T47D (cell line): ENCODE measurements around the gene C1orf21.

Experiments used
- DNase-seq, 2 experiments: peaks; one replicate each; pipeline versions ENCODE4 v3.0.0 to v3.0.0-alpha.2; 2011 to 2012; ENCODE audit warnings: low read depth in 1 of 2, low spot score in 1 of 2
- JUND ChIP-seq: IDR thresholded peaks from 2 replicates; pipeline ENCODE4 v1.6.1; 2012; ENCODE audit warnings: low read depth
- in situ Hi-C: cut with HindIII; loops from 2 replicates; pipeline ENCODE4 v1.10.0; 2016; ENCODE audit warnings: low sequenced_read_pairs, low pct_unique_long_range_greater_than_20kb

Gene C1orf21

DNA sequence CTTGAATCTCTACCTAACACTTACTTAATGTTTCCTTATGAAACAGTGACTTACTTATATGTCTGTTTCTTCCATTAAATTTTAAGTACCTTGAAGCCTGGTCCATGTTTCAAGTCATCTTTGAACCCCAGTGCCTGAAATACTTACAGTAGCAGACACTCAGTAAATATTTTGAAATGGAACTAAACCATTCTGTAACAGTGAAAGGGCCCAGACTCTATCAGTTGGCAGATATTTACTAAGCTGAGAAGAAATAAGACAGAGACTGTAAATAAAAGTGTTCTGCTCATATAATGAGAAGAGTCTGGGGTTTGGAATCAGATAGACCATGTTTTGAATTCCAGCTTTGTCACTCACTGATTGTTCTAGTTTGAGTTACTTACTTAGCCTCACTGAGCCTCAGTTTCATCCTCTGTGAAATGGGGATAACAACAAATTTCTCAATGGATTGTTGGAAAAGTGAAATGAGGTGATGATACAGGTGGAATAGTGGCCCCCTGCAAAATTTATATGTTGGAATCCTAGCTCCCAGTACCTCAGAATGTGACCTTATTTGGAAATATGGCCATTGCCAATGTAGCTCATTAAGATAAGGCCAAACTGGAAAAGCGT is 19.3 kb upstream of the C1orf21 start:
- in situ Hi-C loops = no loop called here
- TF ChIP-seq JUND = no peak
- no peak for DNase-seq

DNA sequence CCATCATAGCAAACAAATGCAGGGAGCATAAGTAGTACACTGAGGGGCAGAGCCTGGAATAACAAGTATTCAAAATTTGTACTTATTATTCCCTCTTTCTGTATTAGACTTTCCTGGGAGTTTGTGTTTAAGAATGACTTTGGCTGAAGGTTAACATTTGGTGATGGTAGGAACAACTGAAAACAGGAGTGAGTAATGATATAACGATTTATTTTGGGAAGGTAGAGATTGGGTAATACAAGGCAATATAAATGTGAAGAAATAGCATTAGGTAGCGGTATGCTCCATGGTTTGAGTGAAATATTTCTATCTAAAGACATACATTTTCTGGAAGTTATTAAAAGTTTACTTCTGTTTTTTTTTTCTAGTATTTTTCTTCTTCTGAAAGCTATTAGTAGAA is 18.5 kb upstream of the C1orf21 start:
- in situ Hi-C loops = no loop called here
- TF ChIP-seq JUND = no peak
- DNase-seq = no peak

DNA sequence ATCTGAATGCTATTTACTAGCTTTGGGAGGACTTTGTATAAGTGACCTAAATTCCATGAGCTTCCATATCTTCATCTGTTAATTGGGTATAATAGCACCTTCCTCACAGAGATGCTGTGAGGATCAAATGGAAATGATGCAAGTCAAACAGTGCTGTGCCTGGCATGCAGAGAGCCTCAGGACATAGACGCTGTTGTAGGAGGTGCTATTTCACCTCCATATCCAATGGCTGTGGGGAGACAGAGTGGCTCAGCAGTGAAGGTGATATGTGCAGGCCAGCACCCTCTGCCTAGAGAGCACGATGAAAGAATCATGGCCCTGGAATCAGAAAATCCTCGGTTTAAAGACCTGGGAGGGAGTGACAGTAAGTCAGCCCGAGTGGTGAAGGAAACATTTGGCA is 16.0 kb upstream of the C1orf21 start:
- in situ Hi-C loops = no loop called here
- no peak for TF ChIP-seq JUND
- DNase-seq = peak in 1 of 2 experiments; percentile 41

DNA sequence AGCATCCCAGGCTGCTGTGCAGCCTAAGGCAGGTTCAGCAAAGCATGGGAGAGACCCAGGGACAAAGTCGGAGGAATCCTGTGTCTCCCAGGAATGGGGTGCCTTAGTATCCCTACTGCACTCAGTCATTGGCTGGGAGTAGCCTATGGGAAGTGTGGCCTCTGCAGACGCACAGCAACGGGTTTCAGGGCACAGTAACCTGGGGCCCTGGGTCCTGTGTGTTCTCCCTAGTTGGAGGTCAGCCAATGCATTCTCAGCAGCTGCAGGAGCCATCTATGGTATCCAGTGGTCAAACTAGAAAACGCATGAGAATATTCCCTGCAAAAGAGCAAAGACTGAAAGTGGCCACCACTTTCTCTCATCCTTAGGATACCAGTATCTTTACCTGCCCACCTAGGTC is 13.7 kb upstream of the C1orf21 start:
- TF ChIP-seq JUND = no peak
- in situ Hi-C loops = no loop called here
- peak in 1 of 2 experiments; percentile 52 for DNase-seq

DNA sequence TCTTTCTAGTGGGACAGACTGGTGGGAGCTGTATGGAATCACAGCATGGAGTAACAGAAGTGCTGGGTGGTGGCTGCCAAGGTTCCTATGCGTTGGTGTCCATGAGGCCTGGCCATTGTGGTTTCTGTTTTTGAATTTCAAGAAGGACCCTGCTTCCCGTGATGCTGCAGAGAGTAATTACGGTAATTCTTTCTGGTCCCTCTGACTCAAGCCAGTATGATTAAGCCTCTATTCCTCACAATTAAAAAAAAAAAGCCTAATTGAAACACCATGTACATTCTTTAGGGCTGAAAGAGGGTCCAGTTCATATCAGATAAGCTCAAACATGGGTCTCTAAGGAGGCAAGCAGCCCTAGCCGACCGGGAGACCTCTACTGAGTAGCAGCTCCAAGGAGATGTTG is 10.5 kb upstream of the C1orf21 start:
- no peak for TF ChIP-seq JUND
- no peak for DNase-seq
- in situ Hi-C loops = no loop called here

DNA sequence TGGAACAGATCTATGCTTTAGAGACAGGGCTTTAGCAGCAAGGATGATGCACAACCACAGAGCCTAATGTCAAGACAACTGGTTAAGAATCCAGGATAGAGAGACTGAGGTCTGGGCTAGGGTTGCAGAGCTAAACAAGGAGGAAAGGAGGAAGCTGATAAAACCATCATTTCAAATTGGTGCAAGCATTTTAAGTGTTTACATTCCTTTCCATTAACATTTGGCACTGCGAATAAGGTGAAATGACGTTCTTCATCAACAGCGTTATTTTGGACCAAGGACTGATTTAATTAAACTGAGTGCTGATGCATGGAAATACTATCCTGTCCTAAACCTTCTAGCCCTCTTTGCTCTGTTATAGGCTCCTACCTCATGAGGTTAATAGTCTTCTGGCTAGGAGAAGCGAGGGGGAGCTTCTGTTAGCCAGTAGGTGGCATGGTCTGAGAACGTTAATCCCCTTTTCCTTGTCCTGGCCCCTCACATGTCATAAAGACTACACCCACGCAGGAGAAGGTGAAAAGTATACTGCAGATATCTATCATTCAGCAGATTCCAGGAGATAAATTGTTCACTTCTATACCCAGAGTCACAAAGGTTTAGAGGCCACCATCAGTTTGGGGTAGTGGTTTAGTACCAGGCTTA is 7.6 kb upstream of the C1orf21 start:
- peak in 1 of 2 experiments; percentile 31 for DNase-seq
- TF ChIP-seq JUND = no peak
- in situ Hi-C loops = no loop called here

DNA sequence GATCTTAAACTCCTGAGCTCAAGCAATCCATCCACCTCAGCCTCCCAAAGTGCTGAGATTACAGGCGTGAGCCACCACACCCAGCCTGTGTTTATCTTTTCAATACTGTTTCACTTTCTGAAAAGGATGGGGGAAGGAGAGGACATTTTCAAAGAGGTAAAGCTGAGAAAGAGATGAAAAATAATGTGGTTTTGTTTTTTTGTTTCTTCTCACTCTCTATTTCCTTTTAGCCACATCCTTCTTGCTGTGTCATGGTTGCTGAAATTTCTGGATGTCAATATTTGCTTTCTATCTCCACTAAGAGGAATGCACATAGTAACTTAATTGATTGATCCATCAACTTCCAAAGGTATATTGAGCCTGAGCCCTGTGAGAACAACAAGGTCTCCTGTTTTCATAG is 6.4 kb upstream of the C1orf21 start:
- DNase-seq = no peak
- in situ Hi-C loops = no loop called here
- no peak for TF ChIP-seq JUND

DNA sequence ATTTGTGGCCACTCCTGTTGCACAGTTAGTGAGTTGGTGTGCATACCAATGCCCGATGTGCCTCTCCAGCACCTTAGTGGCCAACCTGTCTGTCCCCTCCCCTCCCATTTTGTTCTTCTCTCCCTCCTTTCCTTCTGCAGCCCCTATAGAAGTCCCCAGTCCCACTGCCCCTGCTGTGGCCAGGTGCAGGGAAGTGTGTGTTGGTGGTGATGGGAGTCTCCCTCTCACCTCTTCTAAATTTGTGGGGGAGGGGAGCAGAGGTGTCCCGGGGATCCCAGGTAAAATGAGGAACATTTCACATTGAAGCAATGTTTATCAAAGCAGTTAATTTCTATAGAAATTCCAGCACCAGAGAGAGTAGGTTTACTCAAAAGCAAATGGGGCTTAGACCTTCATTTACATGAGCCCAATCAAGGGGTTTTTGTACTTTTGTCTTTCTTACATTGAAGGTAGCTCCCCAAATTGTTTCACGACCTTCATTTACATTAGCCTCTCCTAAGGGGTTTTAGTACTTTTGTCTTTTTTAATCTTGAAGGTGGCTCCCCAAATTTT is 3.0 kb upstream of the C1orf21 start:
- DNase-seq = no peak
- in situ Hi-C loops = no loop called here
- TF ChIP-seq JUND = no peak

DNA sequence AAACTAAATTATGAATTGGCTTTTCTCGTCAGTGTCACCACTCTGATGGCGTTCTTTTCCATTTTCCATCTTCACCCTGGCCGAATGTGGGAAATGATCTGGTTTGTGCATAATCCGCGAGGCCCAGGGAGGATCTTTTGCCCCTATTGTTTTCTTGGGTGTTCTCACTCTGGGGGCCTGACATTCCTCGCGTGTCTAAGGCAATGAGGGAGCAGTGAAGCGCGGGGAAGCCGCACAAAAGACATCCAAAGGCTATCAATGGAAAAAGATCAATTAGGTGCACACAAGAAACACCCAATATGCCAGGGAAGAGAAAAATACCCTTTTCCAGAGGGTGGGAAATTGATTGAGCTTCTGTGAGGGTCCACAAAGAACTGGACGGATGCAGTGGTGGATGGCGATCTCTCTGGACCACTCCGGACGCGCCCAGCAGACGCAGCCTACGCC is 941 bp upstream of the C1orf21 start:
- in situ Hi-C loops = no loop called here
- no peak for TF ChIP-seq JUND
- no peak for DNase-seq

DNA sequence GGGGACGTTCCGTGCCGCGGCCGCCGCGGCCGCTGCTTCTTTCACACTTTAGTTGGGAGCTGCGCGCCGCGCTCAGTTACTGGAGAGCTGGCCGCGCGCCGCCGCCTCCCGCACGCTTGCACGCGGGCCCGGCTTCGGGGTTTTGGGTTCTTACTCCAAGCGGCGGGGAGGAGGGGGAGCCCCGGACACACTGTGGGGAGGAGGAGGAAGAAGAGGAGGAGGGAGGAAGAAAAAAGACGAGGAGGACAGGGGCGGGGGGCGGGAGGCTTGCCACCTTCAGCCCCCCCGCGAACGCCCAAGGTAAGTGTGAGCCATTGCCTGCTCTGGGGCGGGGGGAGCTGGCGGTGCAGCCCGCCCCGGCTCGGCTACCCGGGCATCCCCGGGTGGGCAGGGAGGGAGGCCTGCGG is 243 bp downstream of the C1orf21 start:
- no peak for TF ChIP-seq JUND
- in situ Hi-C loops = no loop called here
- no peak for DNase-seq

DNA sequence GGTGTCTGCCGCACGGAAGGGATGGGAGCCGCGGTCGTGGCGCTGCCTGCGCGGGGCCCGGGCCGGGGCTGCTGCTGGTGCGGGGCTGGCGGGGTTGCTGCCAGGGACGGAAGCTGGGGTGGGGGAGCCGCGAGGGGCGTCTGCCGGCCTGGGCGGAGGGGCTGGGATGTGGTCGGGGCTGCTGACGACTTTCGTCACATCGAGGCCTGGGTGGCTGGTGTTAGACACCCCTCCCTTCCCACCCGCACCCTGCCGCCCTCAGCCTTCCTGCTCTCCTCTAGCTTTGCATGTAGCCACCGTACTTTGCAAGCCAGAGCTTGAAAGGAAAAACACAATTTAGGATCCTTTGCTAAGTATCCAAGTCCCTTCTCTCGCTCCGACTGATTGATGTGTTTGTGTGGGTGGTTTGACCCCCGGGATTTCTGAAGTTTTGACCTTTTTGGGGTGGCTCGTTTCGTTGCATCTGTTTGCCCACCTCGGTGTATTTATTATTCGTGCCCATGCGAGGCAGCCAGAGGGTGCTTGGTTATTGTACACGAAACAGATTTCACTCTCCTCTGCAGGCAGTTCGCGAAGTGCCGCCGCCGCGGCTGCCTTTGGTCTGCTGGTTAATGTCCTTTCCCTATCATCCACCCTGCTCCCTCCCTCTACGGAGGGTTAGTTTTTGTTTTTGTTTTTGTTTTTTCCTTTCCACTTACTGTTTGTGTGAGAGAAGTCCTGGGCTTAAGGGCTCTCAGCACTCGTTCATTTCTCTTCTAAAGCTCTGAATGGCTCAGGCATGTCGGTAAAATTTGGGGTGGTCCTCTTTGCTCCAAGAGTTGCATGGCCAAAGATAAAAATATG is 868 bp downstream of the C1orf21 start:
- in situ Hi-C loops = no loop called here
- DNase-seq = no peak

DNA sequence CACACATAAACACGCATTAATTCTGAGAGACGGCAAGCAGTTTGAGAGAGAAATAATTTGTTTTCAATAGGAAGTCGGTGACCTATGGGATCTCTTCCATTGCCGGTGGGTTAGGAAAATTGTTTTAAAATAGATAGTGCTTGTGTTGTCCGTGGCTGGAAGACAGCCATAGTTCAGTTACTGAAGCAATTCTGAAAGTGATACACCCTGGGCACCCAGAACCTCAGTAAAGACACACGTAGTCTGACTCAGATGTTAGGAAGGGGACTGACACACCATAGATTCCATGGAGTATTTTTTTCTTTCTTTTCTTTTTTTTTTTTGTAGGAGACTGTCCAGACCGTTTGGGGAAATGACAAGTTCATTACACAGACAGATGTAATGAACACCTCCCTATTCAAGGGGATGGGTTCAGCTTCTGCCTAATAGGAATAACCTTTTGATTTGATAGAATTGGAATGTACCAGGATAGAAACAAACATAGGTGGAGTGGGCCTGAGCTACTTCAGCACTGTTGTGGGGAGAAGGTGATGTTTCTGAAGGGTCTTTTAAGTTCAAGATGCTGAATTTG is 1.6 kb downstream of the C1orf21 start:
- in situ Hi-C loops = no loop called here
- TF ChIP-seq JUND = no peak
- DNase-seq = no peak

More for the DNA sequence above, 868 bp downstream of the C1orf21 start:
- TF ChIP-seq JUND = no peak

DNA sequence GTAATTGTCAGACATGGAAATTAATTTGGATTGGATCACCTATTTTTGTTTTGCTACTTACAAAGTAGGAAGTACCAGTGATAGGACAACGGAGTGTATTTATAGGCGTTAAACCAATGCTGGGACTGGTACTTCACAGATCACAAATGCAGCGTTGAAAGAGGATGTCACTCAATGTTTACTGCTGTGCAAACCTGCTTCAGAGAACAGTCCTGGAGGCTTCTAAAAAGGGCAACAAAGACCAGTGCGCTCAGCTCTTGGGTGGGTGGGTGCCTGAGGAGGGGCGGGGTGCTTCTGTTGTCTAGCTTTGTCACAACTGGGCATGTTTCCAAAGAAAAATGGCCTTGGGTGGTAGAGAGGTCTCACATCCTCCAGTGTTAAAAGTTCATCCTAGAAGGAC is 2.1 kb downstream of the C1orf21 start:
- in situ Hi-C loops = no loop called here
- no peak for DNase-seq
- TF ChIP-seq JUND = no peak
